Stimulated activated CD4-positive, alpha-beta T cell treated with anti-CD3 and anti-CD28 coated beads, Interleukin-15, amount 100 ng/mL, for 1 hour (primary cell): ENCODE data around the gene RAP1GDS1.
"Not testable (repeated sequence)": the region's sequence is repeated elsewhere in the genome, so short reads cannot be mapped to it uniquely, and the experiment has no call there.

ENCODE experiments used
- DNase-seq, 2 donors: peaks; one replicate each; pipeline ENCODE4 v3.0.0-alpha.2; 2020; ENCODE audit warnings: low read depth in 1 of 2, low spot score in 1 of 2

Gene RAP1GDS1

DNA sequence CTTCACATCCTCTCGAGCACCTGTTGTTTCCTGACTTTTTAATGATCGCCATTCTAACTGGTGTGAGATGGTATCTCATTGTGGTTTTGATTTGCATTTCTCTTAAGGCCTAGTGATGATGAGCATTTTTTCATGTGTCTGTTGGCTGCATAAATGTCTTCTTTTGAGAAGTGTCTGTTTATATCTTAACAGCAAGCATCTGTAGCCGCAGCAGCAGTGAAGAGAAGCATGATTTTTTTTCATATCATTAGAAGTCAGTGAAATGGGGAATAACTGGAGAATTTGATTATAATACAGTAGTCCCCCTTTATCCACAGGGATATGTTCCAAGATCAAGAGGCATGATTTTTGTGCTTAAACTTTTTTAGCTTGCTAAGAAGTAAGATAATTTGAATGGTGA lies 27.5 kb downstream of the RAP1GDS1 start:
- not testable (repeated sequence) for DNase-seq

DNA sequence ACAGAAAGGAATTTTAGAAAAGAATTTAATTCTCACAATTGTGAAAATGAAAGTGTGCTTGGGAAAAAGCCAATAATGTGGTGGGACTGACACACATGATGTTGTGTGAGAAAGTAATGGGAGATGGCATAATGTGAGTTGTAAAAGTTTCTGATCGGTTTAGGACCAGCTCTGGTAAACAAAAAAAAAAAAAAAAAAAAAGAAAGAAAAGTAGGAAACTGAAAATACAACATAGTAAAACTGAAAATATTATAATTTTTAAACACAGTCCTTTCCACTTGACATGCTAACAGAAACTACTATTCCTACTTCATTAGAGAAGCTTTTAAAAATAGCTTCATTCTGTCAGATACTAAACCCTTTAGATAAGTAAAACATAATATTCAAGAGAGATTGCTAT lies 28.2 kb downstream of the RAP1GDS1 start:
- DNase-seq: no peak

DNA sequence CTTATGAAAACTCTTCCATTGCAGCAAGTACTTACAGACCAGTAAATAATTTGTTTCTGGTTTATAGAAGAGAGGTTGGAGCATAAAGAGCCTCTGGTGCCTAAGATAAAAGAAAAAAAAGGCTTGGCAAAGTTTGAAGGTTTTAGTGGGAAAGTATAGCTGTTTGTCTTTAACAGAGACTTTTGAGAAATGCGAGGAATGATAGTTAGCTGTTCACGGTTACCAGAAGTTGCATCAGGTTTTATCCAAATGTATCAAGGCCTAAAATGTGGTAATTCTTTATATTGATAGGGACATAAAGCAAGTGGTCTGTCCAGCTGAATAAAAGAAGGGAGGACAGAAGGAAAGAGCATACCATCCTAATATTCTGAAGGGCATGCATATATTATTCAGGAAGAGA lies 29.3 kb downstream of the RAP1GDS1 start:
- DNase-seq: no peak

GRCh38 chr4:98293104-98293887 lies 32.1 kb downstream of the RAP1GDS1 start:
- no peak for DNase-seq

GRCh38 chr4:98298022-98298421 lies 36.8 kb downstream of the RAP1GDS1 start:
- no peak for DNase-seq

DNA sequence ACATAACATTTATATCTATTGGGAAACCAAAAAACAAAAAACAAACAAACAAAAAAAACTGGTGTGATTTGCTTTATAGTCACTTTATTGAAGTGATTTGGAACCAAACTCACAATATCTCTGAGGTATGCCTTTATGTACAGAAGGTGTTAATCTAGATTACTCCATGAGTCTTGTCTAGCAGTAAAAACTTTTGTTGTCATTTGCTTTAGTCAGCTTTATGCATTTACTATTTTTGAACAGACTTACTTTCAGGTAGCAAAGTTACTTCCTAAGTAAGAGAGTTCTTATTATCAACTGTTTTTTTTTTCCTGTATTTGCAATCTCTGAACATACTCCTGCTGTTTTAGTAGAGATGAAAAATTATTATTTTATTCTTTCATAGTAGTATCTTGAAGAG lies 39.5 kb downstream of the RAP1GDS1 start:
- DNase-seq: no peak

DNA sequence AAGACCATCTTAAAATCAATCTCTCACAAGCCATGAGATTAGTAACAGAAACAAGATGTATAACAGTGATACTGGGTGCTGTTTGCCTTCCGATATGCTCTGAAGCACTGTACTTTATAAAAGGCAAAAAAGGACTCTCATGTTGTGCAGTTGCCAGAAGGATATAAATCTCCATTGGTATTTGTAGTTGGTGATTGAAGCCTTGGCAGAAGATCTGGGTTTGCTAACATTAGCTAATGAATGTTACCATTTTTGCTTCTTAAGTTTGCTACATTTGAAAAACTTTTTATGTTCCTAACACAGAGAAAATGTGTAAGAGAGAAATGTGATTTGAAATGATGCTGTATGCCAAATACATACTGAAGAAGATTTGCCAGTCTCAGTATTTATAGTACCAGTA lies 44.4 kb downstream of the RAP1GDS1 start:
- no peak for DNase-seq

DNA sequence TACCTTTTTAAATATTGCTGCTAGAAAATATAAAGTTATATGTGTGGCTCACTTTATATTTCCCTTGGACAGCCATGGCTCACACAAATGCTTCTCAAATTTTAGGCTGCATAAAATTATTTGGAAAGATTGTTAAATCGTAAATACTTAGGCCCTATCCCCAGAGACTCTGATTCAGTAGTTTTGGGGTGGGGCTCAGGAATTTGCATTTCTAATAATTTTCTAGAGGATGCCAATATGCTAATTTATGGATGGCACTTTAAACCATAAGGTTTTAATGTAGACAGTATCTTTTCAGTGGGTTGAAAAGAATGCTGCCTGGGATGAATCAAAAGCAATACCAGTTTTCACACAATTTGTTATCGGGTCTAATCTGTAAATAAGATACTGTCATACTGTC lies 49.7 kb downstream of the RAP1GDS1 start:
- no peak for DNase-seq

DNA sequence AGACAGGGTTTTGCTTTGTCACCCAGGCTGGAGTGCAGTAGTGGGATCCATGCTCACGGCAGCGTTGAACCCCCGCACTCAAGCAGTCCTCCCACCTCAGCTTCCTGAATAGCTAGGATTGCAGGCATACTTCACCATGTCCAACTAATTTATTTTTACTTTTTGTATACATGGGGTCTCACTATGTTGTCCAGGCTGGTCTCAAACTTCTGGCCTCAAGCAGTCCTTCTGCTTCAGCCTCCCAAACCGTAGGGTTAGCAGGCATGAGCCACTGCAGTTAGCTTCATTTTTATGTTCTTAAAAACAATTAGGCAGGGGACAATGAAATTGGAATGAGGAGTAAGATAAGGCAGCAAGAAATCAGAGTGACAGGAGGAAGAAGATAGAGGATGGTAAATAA lies 50.5 kb downstream of the RAP1GDS1 start:
- DNase-seq: no peak

DNA sequence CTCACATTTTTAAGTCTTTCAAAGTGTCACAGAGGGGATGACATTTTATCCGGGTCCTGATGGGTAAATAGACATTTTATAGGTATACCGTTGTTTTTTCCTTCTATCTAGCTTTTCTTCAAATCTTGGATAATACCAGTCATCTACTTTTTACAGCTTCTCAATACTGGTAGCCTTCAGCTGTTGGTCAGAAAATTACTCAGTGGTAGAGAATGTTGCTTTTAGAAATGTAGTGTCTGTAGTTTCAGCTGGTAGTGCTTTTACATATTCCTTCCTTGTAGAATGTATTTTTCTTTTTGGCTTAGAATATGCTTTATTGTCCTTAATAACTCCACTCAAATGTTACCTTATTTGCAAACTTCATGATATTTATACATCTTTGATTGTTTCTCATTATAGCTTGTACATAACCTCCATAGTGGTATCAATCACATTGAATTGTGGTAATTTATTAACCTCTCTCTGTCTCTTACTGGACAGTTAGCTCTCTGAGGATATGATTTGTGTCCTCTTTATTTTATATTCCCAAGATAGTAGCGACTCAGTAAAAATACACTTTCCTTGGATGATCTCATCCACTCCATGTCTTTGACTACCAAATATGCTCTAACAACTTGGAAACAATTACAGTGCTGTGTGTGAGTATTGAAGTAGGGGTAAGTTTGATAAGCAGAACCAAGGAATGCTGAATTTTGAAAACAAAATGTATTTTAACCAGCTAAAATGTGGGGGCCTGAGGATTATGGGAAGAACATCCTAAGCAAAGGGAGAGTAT lies 53.8 kb downstream of the RAP1GDS1 start:
- DNase-seq: no peak

DNA sequence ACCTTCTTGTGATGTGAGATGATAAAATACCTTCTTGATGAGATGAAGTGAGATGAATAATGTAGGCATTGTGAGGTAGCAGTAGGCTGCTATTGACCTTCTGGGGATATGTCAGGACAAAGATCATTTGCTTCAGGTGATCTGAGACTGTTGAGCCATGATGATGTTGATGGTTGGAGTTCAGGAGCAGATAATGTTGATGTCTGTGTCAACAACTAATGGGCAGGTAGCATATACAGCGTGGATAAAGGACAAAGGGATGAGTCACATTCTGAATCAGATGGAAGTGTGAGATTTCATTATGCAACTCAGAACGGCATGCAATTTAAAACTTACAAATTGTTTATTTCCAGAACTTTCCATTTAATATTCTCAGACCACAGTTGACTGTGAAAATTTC lies 57.3 kb downstream of the RAP1GDS1 start:
- DNase-seq: no peak

DNA sequence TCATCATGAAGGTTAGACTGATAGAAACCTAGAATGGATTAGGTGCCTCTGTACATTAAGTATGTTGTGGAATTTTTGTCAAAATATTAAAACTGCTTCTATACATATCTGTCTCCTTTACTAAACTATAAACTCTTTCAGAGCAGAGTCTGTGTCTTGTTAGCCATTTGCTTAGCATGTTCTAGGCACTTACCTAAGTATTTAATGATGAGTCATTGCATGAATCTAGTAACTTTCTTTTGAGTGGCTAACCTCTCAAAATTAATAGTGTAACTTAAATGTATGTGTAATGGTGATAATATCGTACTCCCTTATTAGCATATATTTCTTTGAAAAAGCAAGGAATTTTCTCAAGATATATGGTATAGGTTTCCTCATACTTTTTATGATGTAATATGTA lies 57.8 kb downstream of the RAP1GDS1 start:
- no peak for DNase-seq

- DNase-seq: no peak
Measured at GRCh38 chr4:98326168-98326567, 65.0 kb downstream of the RAP1GDS1 start.

GRCh38 chr4:98327694-98328093 lies 66.5 kb downstream of the RAP1GDS1 start:
- DNase-seq: no peak

- DNase-seq: not testable (repeated sequence)
Measured at GRCh38 chr4:98329879-98330640, 68.9 kb downstream of the RAP1GDS1 start.

DNA sequence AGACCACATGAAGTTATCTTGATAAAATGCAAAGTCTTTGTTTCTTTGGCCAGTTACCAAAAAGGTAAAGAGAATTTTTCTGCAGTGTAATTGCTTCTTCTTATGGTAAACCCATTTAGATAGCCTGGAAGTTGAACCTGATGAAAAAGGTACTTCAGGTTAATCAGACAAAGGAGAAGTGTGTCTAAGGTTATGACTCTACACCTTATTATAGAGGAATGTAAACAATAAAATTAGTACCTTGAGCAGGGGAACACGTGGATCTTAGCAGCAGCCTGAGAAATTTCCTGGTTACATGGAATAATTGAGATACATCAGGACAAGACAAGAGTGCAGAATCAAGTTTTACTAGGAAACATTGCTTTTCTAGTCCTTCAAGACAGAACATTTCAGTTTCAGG lies 70.8 kb downstream of the RAP1GDS1 start:
- DNase-seq: no peak

GRCh38 chr4:98334461-98334860 lies 73.3 kb downstream of the RAP1GDS1 start:
- no peak for DNase-seq

GRCh38 chr4:98338761-98339438 lies 77.7 kb downstream of the RAP1GDS1 start:
- no peak for DNase-seq

- no peak for DNase-seq
Measured at GRCh38 chr4:98341309-98341708, 80.1 kb downstream of the RAP1GDS1 start.

DNA sequence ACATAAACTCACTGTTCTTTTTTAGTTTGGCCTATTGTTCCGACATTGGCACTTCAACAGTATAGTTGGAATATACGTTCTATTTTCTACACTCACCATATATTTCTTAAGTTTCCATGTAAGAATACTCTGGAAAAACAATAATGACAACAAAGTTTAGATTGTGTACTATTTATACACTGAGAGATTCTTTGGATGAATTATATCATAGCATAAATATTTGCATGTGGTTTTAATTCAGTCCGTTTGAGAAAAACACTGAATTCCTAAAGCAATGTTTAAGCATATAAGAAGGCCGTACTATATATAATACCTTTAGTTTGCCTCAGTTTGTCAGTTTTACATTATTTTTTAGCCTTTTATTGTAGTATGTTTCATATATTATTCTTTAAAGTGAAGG lies 82.4 kb downstream of the RAP1GDS1 start:
- no peak for DNase-seq

GRCh38 chr4:98345838-98346237 lies 84.7 kb downstream of the RAP1GDS1 start:
- no peak for DNase-seq
